WERI-Rb-1 (cell line): Measurements from ENCODE around the gene PLPP7.
"Not testable (repeated sequence)": the region's sequence is repeated elsewhere in the genome, so short reads cannot be mapped to it uniquely, and the experiment has no call there.

ENCODE experiments used
- DNase-seq: peaks from one replicate; pipeline ENCODE4 v3.0.0-alpha.2; 2020
- H3K27ac ChIP-seq: fragments of 250-450 bp; sonication (Bioruptor Pico); 2 replicates; pipeline ENCODE4 v1.5.1; 2020; ENCODE audit warnings: mild to moderate bottlenecking, moderate library complexity
- H3K27me3 ChIP-seq: fragments of 250-450 bp; sonication (Bioruptor Pico); 2 replicates; pipeline ENCODE4 v1.5.1; 2021; ENCODE audit warnings: mild to moderate bottlenecking, low read depth, moderate library complexity; ENCODE audit not compliant: insufficient read depth, severe bottlenecking
- H3K36me3 ChIP-seq: fragments of 250-450 bp; sonication (Bioruptor Pico); 2 replicates; pipeline ENCODE4 v1.5.1; 2020; ENCODE audit warnings: mild to moderate bottlenecking, moderate library complexity
- H3K4me3 ChIP-seq: 2 replicates; pipeline ENCODE4 v1.5.1; 2011; ENCODE audit warnings: low read depth, mild to moderate bottlenecking, control low read depth, low read length
- H3K9me3 ChIP-seq: fragments of 250-450 bp; sonication (Bioruptor Pico); 2 replicates; pipeline ENCODE4 v1.5.1; 2021; ENCODE audit warnings: mild to moderate bottlenecking, moderate library complexity; ENCODE audit not compliant: severe bottlenecking
- CTCF ChIP-seq: IDR thresholded peaks from 2 replicates; pipeline ENCODE4 v1.5.1; 2011; ENCODE audit warnings: low read depth, mild to moderate bottlenecking, control low read depth, inconsistent platforms, low read length

PLPP7 gene

GRCh38 chr9:131259432-131259898, 30.1 kb upstream of the PLPP7 start:
- DNase-seq = no peak
- Histone ChIP-seq H3K27ac (no peak overlapping the region), H3K9me3 (no peaks in the 10 kb centered on the region), H3K27me3 (no peaks in the 10 kb centered on the region), H3K4me3 (no peak overlapping the region), H3K36me3 (peaks cover 10% of the 10 kb centered on the region)
- TF ChIP-seq CTCF = no peak

- TF ChIP-seq CTCF = no peak
- Histone ChIP-seq H3K9me3 (no peaks in the 10 kb centered on the region), H3K27me3 (no peaks in the 10 kb centered on the region), H3K36me3 (peaks cover 10% of the 10 kb centered on the region), H3K4me3 (no peak overlapping the region), H3K27ac (no peak overlapping the region)
- DNase-seq = no peak
These were observed 29.5 kb upstream of the PLPP7 start for GRCh38 chr9:131259916-131260597.

DNA sequence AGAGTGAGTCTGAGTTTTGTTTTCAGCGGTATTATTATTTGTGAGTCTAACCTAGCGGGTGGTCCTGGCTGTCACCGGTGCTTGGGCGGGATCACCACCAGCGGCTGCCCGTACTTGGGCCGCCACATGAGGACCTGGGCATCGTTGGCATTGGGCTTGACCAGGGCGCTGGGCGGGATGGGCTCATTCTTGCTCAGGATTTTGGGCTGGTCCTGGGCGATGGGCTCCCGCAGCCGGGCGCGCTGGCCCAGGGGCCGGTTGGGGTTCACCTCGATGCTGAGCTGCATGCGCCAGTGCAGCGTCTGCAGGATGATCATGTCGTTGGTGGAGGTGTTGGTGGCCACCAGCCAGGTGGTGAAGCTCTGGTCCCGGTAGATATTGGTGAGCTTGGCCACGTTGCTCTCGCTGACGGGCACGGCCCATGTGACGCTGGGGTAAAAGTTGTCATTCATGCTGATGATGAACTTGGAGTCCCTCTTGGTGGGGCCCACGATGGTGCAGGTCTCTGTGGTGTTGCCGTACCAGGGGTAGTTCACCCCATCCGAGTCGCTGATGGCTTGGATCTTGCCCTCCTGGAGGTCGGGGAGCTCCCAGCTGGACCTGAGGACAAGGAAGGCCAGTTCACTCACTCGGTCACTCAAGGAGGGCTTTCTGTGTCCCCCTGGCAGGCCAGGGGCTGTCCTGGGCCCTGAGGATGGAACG, 28.6 kb upstream of the PLPP7 start:
- Histone ChIP-seq H3K9me3 (no peaks in the 10 kb centered on the region), H3K27me3 (no peaks in the 10 kb centered on the region), H3K27ac (no peak overlapping the region), H3K36me3 (peaks cover 10% of the 10 kb centered on the region), H3K4me3 (no peak overlapping the region)
- DNase-seq = no peak
- no peak for TF ChIP-seq CTCF

GRCh38 chr9:131262327-131263032, 27.0 kb upstream of the PLPP7 start:
- no peak for TF ChIP-seq CTCF
- no peak overlapping the region for H3K4me3 ChIP-seq
- DNase-seq = no peak
- no peaks in the 10 kb centered on the region for H3K9me3 ChIP-seq
- no peaks in the 10 kb centered on the region for H3K27me3 ChIP-seq
- H3K36me3 ChIP-seq = peaks cover 10% of the 10 kb centered on the region
- H3K27ac ChIP-seq = no peak overlapping the region

GRCh38 chr9:131263033-131263343, 26.5 kb upstream of the PLPP7 start:
- not testable (repeated sequence) for H3K27me3 ChIP-seq, H3K4me3 ChIP-seq, H3K36me3 ChIP-seq, H3K9me3 ChIP-seq, H3K27ac ChIP-seq, DNase-seq

GRCh38 chr9:131263701-131264100, 25.8 kb upstream of the PLPP7 start:
- Histone ChIP-seq H3K36me3 (peaks cover 10% of the 10 kb centered on the region), H3K27me3 (no peaks in the 10 kb centered on the region), H3K9me3 (no peaks in the 10 kb centered on the region), H3K4me3 (no peak overlapping the region), H3K27ac (no peak overlapping the region)
- no peak for TF ChIP-seq CTCF
- no peak for DNase-seq
